GM18517 (cell line): Measurements from ENCODE around the gene ANKDD1A.

ENCODE experiments used
- ATAC-seq: cut with Tn5 transposase; IDR thresholded peaks from one replicate; pipeline ENCODE4 v1.9.1; 2021; ENCODE audit warnings: mild to moderate bottlenecking, moderate library complexity; ENCODE audit not compliant: unreplicated experiment

The ANKDD1A gene

DNA sequence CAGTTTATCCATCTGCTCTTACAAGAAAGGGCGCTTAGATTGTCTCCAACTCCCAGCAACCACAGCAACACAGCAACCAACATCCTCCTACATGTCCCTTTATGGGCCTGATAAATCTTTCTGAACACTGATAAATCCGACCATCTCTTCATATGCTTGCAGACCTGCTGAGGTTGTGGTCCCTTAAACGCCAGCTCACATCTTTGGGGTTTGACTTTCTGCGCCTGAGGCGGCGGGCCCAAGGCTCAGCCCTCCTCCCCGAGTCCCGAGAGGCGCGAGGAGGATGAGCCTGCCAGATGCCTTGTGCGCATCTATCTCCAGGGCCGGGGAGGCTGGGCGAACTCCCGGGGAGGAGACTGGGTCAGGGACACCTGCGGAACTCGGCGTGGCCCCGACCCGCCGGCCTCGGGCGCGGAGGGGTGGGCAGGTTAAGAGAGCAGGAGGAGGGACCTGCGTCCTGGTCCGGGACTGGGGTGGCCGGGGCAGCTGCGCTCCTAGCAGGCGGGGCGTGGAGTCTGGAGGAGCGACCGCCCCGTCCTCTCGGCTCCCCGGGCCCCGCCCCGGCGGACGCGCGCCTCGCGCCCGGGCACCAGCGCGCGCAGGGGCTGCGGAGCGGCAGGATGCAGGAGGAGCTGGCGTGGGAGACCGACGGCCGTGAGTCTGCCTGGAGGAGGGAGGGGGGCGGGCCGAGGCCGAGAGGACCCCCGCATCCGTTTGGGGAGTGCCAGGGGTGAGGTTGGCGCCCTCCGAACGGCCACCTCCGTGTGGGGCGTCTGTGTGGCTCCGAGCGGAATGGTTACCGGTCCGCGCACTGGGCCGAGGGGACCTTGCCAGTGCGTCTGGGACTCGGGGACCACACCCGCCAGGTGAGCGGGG, at the start of gene ANKDD1A:
ANKDD1A (plus strand) TSS at position 592 of the 876 bp plus-strand sequence; CDS start at position 621, 29 bp downstream.
- no peak for ATAC-seq

DNA sequence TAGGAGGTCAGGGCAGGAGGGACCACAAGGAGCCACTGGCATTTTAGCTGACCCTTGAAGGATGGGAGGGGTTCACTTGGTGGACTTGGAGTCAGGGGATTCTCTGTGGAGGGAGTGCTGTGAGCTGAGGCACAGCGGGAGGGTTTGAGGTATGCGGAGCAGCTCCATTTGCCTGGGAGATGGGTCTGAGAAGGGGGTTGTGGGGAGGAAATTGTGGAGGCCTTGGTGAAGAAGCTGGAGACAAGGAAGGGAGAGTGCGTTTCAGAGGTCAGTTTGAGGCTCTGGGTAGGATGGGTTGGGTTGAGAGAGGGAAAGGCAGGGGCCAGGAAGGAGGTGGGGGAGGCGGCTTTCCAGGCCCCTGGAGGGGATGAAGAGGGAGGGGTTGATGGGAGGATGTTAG, 49.7 kb upstream of the ANKDD1A start:
- no peak for ATAC-seq

DNA sequence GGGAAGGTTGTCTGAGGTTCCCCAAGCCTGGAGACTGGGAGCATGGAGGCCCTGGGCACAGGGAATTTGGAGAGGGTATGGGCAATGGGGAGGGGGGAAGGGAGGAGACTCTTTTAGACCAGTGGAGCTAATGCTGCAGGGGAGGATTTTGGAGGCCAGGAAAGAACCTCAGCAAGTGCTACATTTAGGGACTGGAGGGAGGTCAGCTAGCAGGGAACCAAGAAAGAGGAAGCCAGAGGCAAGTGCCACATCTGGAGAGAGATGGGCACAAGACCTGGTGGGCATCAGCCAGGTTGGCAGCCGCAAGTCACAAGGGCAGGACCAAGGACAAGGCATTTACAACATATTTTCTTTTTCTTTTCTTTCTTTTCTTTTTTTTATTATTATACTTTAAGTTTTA, 49.3 kb upstream of the ANKDD1A start:
- no peak for ATAC-seq

DNA sequence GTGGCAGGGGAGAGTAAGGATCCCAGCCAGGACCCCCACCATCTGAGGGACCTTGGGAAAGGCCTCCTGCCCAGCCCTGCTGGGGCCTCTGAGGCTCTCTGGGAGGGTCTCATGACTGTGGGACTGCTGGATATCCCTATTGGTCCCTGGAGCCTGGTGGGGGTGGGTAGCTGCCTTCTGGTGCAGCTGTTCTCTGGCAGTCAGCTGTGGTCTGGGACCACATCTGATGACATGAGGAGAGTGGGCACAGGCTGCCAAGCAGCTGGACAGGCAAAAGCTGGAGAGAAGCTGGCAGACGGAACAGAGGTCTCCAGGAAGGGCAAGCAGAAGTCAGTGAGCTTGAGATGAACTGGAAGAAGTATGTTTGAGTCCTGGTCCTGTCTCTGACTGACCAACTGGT, 47.6 kb upstream of the ANKDD1A start:
- ATAC-seq = no peak

- no peak for ATAC-seq
Measured at GRCh38 chr15:64865126-64865997, 46.3 kb upstream of the ANKDD1A start.

DNA sequence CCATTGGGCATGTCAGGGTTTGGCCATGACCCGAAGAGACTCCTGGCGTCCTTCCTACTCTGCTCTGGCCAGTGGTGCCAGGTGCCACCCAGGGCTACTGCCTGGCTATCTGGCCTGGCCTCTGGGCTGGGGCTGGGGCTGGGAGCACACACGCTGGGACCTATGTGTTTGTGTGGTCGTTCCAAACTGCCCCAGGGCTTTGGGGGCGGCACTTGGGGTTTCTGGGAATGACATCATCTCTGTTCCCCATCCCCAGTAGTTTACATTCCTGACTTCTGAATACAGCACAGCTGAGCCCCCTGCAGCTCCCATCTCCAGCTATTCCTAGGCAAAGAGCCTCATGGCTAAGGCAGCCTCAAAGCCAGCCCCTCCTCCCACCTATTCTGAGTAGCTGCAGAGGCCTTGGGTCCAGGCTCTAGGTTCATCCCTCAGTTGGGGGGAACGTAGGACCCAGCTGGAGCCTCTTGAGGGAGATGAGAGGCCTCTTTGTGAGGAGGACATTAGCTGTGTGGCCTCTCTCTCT, 45.6 kb upstream of the ANKDD1A start:
- no peak for ATAC-seq

- no peak for ATAC-seq
Measured at GRCh38 chr15:64869501-64869900, 42.2 kb upstream of the ANKDD1A start.

DNA sequence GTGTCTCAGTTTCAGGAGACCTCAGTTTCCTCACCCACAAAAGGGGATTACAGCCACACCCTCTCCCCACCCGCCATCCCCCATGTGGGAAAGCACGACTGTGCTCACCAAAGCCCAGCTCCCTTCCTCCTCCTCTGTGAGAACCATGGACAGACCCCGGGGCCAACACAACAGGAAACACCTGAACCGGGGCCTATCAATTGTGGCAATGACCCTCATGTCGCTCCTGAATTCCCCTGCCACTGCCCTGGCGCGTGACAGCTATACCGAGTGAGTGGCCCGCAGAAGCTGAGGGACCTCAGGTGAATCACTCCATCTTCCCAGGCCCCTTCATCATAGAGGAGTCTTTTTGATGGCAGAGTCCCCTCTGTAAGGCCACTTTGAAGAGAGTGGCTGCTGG, 41.3 kb upstream of the ANKDD1A start:
- ATAC-seq = no peak

DNA sequence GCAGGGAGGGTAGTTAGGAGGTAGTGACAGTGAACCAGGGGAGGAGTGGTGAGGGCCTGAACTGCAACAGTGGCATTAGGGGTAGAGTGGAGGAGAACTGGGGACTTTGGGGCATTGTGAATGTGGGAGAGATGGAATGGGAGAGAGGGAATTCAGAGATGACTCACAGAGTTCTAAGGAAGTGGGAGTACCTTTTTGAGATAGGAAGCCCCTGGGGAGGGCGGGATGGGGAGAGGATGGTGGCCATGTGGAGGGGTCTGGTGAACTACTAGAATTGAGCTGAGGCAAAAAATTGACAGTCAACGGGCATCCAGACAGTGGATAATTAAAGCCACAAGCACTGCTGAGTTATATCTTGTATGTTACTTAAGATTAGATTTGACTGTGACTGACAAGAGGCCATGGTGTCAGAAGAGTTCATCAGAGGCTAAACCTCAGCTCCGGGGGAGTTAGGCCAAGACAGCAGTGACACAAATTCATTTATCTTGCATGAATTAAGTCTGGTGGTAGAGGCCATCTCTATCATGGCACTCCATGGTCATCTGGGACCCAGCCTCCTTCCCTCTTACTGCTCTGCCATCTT, 36.0 kb upstream of the ANKDD1A start:
- ATAC-seq = no peak

GRCh38 chr15:64877435-64877834, 34.3 kb upstream of the ANKDD1A start:
- no peak for ATAC-seq

- no peak for ATAC-seq
Measured at GRCh38 chr15:64878705-64879104, 33.0 kb upstream of the ANKDD1A start.

- ATAC-seq = no peak
Measured at GRCh38 chr15:64883100-64883581, 28.6 kb upstream of the ANKDD1A start.

DNA sequence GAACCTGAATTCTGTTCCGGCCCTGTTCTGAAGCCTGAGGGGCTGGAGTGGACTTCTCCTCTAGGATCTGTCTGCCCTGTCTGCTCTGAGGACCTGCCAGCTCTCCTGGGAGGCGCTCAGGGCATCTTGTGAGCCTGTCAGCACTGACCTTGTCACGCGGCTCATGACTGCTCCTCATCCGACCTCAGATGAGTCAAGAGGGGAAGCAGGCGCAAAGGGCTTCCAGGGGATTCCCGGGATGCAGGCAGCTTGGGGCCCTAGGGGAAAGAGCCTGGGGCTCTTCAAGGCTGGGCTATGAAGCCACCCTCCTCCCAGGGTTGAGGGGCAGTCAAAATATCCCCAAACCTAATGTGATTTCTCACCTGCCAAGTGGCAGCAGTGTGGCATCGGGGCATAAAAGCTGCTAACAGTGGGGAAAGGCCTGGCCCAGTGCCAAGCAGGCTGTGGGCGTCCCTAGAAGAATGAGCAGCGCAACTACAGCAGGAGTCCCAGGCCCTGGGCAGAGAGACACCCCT, 27.6 kb upstream of the ANKDD1A start:
- peak; percentile 46 for ATAC-seq

GRCh38 chr15:64884679-64885078, 27.0 kb upstream of the ANKDD1A start:
- no peak for ATAC-seq

- no peak for ATAC-seq
Measured at GRCh38 chr15:64888336-64888735, 23.4 kb upstream of the ANKDD1A start.

- no peak for ATAC-seq
Measured at GRCh38 chr15:64891561-64891960, 20.1 kb upstream of the ANKDD1A start.

DNA sequence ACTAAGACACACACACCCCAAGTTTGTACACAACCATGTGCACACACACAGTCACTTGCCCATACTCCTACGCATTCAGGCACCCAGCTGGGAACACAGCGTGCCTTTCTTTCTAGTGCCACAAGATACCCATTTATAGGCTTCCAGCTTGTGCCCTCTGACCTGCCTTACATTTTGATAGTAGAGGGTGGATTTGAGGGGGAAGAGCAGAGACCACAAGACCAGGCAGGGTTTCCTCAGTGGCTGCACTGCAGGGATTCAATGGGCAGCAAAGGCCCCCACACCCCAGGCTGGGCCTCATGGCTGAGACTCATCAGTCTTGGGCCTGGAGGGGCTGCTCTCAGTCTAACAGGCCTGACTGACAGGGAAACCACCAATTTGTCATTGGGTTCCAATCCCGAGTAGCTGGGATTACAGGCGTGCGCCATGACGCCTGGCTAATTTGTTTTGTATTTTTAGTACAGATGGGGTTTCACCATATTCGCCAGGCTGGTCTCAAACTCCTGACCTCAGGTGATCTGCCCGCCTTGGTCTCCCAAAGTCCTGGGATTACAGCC, 18.8 kb upstream of the ANKDD1A start:
- ATAC-seq = no peak

GRCh38 chr15:64893481-64894394, 18.0 kb upstream of the ANKDD1A start:
- peak; percentile 57 for ATAC-seq

GRCh38 chr15:64894395-64895056, 17.2 kb upstream of the ANKDD1A start:
- ATAC-seq = no peak
